HUES6 (cell line): ENCODE data around the gene SLC16A3.

ENCODE experiments used
- H3K27ac ChIP-seq: 2 replicates; pipeline ENCODE4 v1.7.0; 2013; ENCODE audit warnings: low read depth, mild to moderate bottlenecking, low read length, inconsistent platforms
- H3K27me3 ChIP-seq: 2 replicates; pipeline ENCODE4 v1.6.1; 2013; ENCODE audit warnings: low read length; ENCODE audit not compliant: control insufficient read depth, insufficient read depth
- H3K36me3 ChIP-seq: 2 replicates; pipeline ENCODE4 v1.6.1; 2013; ENCODE audit warnings: low read length; ENCODE audit not compliant: control insufficient read depth, insufficient read depth
- H3K4me1 ChIP-seq: 2 replicates; pipeline ENCODE4 v1.6.1; 2013; ENCODE audit warnings: low read length; ENCODE audit not compliant: control insufficient read depth, insufficient read depth
- H3K4me3 ChIP-seq: 2 replicates; pipeline ENCODE4 v1.5.1; 2013; ENCODE audit warnings: low read depth, low read length
- H3K9ac ChIP-seq: one replicate; pipeline ENCODE4 v1.6.1; 2013; ENCODE audit warnings: mild to moderate bottlenecking, low read length
- H3K9me3 ChIP-seq: 2 replicates; pipeline ENCODE4 v1.6.1; 2013; ENCODE audit warnings: low read depth, low read length; ENCODE audit not compliant: control insufficient read depth, insufficient read depth

SLC16A3 gene

GRCh38 chr17:82277851-82278250 lies 49.0 kb downstream of the SLC16A3 start:
- Histone ChIP-seq H3K27ac (no peak overlapping the region), H3K4me3 (no peak overlapping the region), H3K9ac (no peak overlapping the region), H3K4me1 (peaks cover 25% of the 10 kb centered on the region), H3K9me3 (no peaks in the 10 kb centered on the region), H3K27me3 (0 out of 2 replicates have a peak, but pooled peaks cover 3% of the 10 kb centered on the region), H3K36me3 (no peaks in the 10 kb centered on the region)

GRCh38 chr17:82278308-82278707 lies 49.5 kb downstream of the SLC16A3 start:
- Histone ChIP-seq H3K27ac (no peak overlapping the region), H3K36me3 (no peaks in the 10 kb centered on the region), H3K9me3 (no peaks in the 10 kb centered on the region), H3K9ac (no peak overlapping the region), H3K4me3 (no peak overlapping the region), H3K27me3 (0 out of 2 replicates have a peak, but pooled peaks cover 3% of the 10 kb centered on the region), H3K4me1 (peaks cover 25% of the 10 kb centered on the region)

GRCh38 chr17:82278786-82279391 lies 50.0 kb downstream of the SLC16A3 start:
- no peak overlapping the region for H3K4me3 ChIP-seq
- no peak overlapping the region for H3K27ac ChIP-seq
- no peaks in the 10 kb centered on the region for H3K9me3 ChIP-seq
- no peaks in the 10 kb centered on the region for H3K36me3 ChIP-seq
- no peak overlapping the region for H3K9ac ChIP-seq
- 0 out of 2 replicates have a peak, but pooled peaks cover 3% of the 10 kb centered on the region for H3K27me3 ChIP-seq
- H3K4me1 ChIP-seq = peaks cover 22% of the 10 kb centered on the region

GRCh38 chr17:82280537-82280936 lies 51.7 kb downstream of the SLC16A3 start:
- Histone ChIP-seq H3K36me3 (no peaks in the 10 kb centered on the region), H3K27ac (no peak overlapping the region), H3K4me1 (peaks cover 17% of the 10 kb centered on the region), H3K4me3 (no peak overlapping the region), H3K9ac (no peak overlapping the region), H3K27me3 (no peaks in the 10 kb centered on the region), H3K9me3 (no peaks in the 10 kb centered on the region)

- Histone ChIP-seq H3K9ac (no peak overlapping the region), H3K27ac (no peak overlapping the region), H3K27me3 (no peaks in the 10 kb centered on the region), H3K4me1 (peaks cover 17% of the 10 kb centered on the region), H3K9me3 (no peaks in the 10 kb centered on the region), H3K36me3 (no peaks in the 10 kb centered on the region), H3K4me3 (no peak overlapping the region)
Measured at GRCh38 chr17:82281076-82281475, 52.2 kb downstream of the SLC16A3 start.

GRCh38 chr17:82281502-82282238 lies 52.8 kb downstream of the SLC16A3 start:
- Histone ChIP-seq H3K9ac (no peak overlapping the region), H3K27ac (no peak overlapping the region), H3K36me3 (no peaks in the 10 kb centered on the region), H3K4me3 (no peak overlapping the region), H3K4me1 (peaks cover 17% of the 10 kb centered on the region), H3K27me3 (no peaks in the 10 kb centered on the region), H3K9me3 (no peaks in the 10 kb centered on the region)

- no peaks in the 10 kb centered on the region for H3K36me3 ChIP-seq
- H3K9ac ChIP-seq = no peak overlapping the region
- H3K27me3 ChIP-seq = no peaks in the 10 kb centered on the region
- H3K4me1 ChIP-seq = peaks cover 9% of the 10 kb centered on the region
- no peak overlapping the region for H3K27ac ChIP-seq
- H3K9me3 ChIP-seq = peaks cover 3% of the 10 kb centered on the region; the same call in 1 of the 2 replicates
- no peak overlapping the region for H3K4me3 ChIP-seq
Measured at GRCh38 chr17:82282239-82283207, 53.7 kb downstream of the SLC16A3 start.

- Histone ChIP-seq H3K27ac (no peak overlapping the region), H3K4me1 (peaks cover 5% of the 10 kb centered on the region; the same call in 1 of the 2 replicates), H3K27me3 (no peaks in the 10 kb centered on the region), H3K36me3 (no peaks in the 10 kb centered on the region), H3K9me3 (peaks cover 4% of the 10 kb centered on the region; the same call in 1 of the 2 replicates), H3K4me3 (no peak overlapping the region), H3K9ac (no peak overlapping the region)
Measured at GRCh38 chr17:82283208-82283749, 54.4 kb downstream of the SLC16A3 start.

- Histone ChIP-seq H3K4me3 (no peak overlapping the region), H3K27ac (no peak overlapping the region), H3K4me1 (no peaks in the 10 kb centered on the region), H3K36me3 (no peaks in the 10 kb centered on the region), H3K9me3 (peaks cover 4% of the 10 kb centered on the region; the same call in 1 of the 2 replicates), H3K9ac (no peak overlapping the region), H3K27me3 (no peaks in the 10 kb centered on the region; the same call in 1 of the 2 replicates)
Measured at GRCh38 chr17:82285141-82285540, 56.3 kb downstream of the SLC16A3 start.

GRCh38 chr17:82287013-82287867 lies 58.4 kb downstream of the SLC16A3 start:
- H3K4me1 ChIP-seq = peaks cover 5% of the 10 kb centered on the region; the same call in 1 of the 2 replicates
- H3K36me3 ChIP-seq = no peaks in the 10 kb centered on the region
- H3K9ac ChIP-seq = no peak overlapping the region
- no peak overlapping the region for H3K27ac ChIP-seq
- H3K4me3 ChIP-seq = no peak overlapping the region
- no peaks in the 10 kb centered on the region; the same call in 1 of the 2 replicates for H3K27me3 ChIP-seq
- H3K9me3 ChIP-seq = peaks cover 4% of the 10 kb centered on the region; the same call in 1 of the 2 replicates
